GM12874 (cell line): Measurements from ENCODE around the gene PGAM4.

Source experiments
- TF ChIP-seq, protein P1 (sequence below): IDR thresholded peaks from 2 replicates; pipeline ENCODE4 v1.5.1; 2011; ENCODE audit warnings: low read depth, mild to moderate bottlenecking, control low read depth, low read length, moderate library complexity; ENCODE audit not compliant: insufficient read depth

Gene PGAM4

GRCh38 chrX:77962068-77962902 is 7.2 kb downstream of the PGAM4 start:
- TF ChIP-seq, protein P1, sequence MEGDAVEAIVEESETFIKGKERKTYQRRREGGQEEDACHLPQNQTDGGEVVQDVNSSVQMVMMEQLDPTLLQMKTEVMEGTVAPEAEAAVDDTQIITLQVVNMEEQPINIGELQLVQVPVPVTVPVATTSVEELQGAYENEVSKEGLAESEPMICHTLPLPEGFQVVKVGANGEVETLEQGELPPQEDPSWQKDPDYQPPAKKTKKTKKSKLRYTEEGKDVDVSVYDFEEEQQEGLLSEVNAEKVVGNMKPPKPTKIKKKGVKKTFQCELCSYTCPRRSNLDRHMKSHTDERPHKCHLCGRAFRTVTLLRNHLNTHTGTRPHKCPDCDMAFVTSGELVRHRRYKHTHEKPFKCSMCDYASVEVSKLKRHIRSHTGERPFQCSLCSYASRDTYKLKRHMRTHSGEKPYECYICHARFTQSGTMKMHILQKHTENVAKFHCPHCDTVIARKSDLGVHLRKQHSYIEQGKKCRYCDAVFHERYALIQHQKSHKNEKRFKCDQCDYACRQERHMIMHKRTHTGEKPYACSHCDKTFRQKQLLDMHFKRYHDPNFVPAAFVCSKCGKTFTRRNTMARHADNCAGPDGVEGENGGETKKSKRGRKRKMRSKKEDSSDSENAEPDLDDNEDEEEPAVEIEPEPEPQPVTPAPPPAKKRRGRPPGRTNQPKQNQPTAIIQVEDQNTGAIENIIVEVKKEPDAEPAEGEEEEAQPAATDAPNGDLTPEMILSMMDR = no peak

GRCh38 chrX:77961063-77961462 is 8.4 kb downstream of the PGAM4 start:
- TF ChIP-seq, protein P1 = no peak

- TF ChIP-seq, protein P1 = no peak
Observed at GRCh38 chrX:77960567-77960966, 8.9 kb downstream of the PGAM4 start.

DNA sequence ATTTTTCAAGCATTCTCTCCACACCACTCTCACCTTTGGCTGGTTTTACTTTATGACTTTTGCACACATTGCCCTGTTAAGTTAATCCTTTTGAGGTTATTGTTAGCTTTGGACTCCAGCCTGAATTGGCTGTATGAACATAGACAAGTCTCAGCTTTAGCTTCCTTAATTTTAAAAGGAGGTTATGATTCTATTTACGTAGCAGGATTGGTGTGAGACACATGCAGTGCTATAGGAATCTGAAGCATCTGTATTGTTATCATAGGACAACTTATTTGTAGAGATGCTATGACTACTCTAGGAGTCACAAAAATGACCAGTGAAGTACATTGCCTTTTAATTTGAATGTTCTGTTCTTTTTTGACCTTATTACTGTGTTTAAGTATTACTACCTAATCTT is 15.7 kb downstream of the PGAM4 start:
- TF ChIP-seq, protein P1 = no peak

DNA sequence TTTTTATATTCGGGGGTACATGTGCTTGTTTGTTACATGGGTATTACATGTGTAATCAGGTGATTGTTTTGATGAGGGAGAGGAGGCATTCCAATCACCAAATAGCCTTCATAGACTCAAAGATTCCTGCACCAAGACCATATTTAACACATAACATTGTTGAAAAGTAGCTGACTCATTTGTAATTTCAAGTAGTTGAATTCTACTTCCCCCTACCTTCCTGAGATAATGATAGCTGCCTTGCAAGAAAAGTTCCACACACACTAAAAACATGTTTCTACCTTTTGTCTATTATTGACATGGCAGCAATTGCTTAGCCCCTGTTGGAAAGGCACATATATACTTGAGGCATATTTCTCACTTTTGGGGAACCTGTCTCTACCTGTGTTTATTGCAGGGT is 16.1 kb downstream of the PGAM4 start:
- TF ChIP-seq, protein P1 = no peak

GRCh38 chrX:77952173-77952572 is 17.3 kb downstream of the PGAM4 start:
- TF ChIP-seq, protein P1 = no peak

DNA sequence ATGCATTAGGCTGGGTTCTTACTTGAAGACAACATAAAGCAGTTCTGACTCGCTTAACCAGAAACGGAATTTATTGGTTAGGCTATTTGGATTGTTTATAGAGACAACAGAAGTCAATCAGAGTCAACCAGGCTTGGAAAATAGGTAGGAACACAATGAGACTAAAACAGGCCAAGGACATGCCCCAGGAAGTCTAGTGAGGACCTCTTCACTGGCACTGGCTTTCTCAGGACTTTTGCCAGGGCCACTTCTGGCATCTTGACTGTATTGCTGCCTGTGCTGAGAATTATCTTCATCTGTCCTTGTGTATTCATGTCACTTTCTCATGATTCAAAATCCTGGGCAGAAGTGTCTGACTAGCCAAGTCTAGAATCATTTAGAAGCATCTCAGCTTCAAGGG is 19.6 kb downstream of the PGAM4 start:
- TF ChIP-seq, protein P1 = no peak
